HG03045 (cell line): ENCODE data around the gene UBE2D3.
A peak's percentile ranks its signal among the peaks of the same experiment; 100 is the strongest.
"Not testable (repeated sequence)": the region's sequence is repeated elsewhere in the genome, so short reads cannot be mapped to it uniquely, and the experiment has no call there.

Source experiments
- ATAC-seq: cut with Tn5 transposase; IDR thresholded peaks from one replicate; pipeline ENCODE4 v1.9.1; 2021; ENCODE audit warnings: mild to moderate bottlenecking, moderate library complexity; ENCODE audit not compliant: unreplicated experiment

The UBE2D3 gene

DNA sequence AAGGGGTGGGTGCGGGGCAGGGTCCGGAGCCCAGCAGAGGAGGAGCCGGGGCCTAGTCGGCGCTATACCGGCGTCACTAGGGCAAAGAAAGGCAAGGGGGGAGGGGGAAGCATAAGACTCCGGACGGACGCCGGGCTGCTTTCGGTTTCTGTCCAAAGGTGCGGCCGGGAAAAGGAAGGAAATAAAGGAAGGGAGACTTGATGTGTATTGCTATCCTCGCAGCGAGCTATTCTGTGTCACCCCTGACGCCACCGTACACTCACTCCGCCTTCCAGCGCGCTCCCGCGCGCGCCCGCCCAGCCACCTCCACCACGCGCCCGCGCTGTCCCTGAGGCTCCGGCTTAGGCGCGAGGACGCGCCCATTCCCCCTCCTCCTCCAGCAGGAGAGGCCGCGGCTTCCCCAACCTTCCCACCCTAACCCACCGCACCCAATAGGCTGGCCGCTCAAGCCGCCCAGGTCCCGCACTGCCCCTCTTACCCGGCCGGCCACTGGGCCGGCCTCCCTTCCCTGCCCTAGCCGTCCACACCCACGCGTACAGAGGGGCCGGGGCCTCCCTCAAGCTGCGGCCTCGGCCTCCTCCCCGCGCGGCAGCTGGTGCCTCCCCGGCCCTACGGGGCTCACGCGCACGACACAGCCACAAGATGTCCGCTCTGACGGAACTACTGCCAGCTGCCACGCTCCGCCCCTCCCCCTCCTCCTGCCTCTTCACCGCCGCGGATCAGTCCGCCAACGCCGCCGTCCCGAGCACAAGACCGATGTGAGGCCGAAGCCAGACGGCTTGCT is at the start of gene UBE2D3:
Gene UBE2D3 (minus strand): TSS at position 662 of the 784 bp plus-strand sequence. CDS start 1,043 bp downstream, outside the sequence.
- peak; percentile 32 for ATAC-seq

GRCh38 chr4:102871772-102872171 is 44.4 kb upstream of the UBE2D3 start:
- no peak for ATAC-seq

- peak; percentile 25 for ATAC-seq
These were observed 42.3 kb upstream of the UBE2D3 start for GRCh38 chr4:102869569-102870197.

DNA sequence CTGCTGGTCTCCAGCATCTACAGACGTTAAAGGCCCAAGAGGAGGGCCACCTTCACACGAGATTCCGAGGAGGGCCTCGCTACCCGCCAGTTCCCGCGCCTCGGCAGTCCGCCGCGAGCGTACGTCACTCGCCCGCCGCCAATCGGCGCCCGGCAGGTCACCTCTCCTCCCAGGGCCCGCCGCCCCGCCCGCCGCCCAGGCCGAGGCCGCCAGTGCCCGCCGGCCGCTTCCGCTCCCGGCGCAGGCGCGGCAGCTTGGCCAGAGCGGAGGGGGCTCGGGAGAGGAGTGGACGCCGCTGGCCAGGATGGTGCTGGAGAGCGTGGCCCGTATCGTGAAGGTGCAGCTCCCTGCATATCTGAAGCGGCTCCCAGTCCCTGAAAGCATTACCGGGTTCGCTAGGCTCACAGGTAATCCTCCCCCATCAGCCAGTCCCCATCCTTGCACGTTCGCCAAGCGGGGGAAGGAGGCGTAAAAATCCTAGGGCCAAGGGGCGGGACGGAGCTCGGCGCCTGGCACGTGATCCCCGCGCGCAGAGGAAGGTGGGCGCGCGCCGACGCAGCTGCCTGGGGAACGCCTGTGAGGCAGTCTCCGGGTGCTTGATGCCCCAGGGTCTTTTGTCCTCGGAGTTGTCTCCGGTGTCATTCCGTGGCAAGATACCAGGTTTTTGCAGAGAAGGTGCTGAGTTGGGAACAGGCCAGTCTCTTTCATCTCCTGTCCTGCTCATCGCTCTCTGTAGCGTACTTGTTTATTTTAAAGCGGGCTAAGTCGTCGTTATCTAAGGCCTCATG is 41.6 kb upstream of the UBE2D3 start, which contains the start of gene CISD2:
Gene CISD2 (plus strand): TSS at position 212 of the 788 bp plus-strand sequence. CDS start 93 bp downstream, at position 305.
- ATAC-seq: peak; percentile 90

DNA sequence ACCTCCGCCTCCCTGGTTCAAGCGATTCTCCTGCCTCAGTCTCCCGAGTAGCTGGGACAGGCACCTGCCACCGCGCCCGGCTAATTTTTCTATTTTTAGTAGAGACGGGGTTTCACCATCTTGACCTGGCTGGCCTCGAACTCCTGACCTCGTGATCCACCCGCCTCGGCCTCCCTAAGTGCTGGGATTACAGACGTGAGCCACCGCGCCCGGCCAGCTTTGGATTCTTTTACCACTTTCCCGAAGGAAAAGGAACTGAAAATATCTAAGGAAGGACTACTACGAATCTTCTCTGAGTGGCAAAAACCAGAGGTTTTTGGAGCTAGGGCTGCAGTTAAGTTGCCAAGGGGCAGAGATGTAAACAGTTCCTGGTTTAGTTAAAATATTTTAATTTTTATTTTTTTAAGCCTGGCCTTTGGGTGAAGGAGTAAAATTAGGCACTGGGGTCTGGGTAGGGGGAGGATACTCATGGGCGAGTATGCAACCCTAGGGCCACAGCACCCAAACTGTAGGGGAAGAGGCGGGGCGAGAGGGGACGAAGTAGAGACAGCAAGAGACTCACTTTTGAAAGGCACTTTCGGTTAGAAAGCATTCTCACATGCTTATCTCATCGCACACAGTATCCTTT is 40.9 kb upstream of the UBE2D3 start:
- peak; percentile 55 for ATAC-seq

- ATAC-seq: no peak
These were observed 40.2 kb upstream of the UBE2D3 start for GRCh38 chr4:102867278-102868152.

- not testable (repeated sequence) for ATAC-seq
These were observed 38.0 kb upstream of the UBE2D3 start for GRCh38 chr4:102865327-102865726.

- no peak for ATAC-seq
These were observed 35.4 kb upstream of the UBE2D3 start for GRCh38 chr4:102862747-102863146.

DNA sequence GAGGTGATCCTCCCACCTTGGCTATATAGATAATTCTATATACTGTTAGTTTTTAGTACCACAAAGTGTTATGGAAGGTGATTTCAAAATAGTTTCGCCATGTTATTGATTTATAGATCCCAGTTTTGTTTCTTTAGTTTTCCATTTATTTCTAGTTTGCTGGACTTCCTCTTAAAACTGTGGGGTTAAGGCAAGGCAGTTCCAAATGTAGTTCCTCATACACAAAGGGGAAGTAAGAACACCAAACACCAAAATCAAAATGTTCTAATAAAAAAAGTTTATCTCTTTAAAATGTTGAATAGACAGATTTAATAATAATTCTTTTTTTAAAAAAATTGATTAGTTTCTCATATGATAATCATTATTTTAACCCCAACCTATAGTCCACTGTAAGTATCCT is 34.7 kb upstream of the UBE2D3 start:
- no peak for ATAC-seq

- no peak for ATAC-seq
These were observed 33.4 kb upstream of the UBE2D3 start for GRCh38 chr4:102860611-102861324.

- ATAC-seq: no peak
These were observed 31.6 kb upstream of the UBE2D3 start for GRCh38 chr4:102858828-102859464.

GRCh38 chr4:102850370-102850769 is 23.0 kb upstream of the UBE2D3 start:
- no peak for ATAC-seq

DNA sequence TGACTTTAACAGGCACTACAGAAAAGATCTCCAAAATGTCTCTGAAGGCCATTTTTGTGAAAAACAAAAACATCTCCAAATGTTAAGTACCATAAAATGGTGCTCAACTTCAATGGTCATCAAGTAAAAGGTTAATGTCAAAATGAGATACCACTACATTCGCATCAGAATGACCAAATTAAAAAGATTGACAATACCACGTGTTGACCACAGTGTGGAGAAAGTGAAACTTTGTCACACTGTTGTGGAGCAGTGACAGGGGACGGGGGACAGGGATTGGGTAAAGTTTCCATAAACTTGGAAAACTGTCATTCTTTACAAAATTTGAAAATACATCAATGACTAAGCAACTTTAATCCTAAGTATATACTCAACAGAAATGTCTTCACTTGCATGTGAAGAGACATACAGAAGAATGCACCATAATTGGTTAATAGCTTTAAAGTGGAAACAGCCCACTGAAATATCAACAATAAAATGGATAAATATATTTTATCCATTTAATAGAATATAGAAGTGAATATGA is 22.3 kb upstream of the UBE2D3 start:
- no peak for ATAC-seq

DNA sequence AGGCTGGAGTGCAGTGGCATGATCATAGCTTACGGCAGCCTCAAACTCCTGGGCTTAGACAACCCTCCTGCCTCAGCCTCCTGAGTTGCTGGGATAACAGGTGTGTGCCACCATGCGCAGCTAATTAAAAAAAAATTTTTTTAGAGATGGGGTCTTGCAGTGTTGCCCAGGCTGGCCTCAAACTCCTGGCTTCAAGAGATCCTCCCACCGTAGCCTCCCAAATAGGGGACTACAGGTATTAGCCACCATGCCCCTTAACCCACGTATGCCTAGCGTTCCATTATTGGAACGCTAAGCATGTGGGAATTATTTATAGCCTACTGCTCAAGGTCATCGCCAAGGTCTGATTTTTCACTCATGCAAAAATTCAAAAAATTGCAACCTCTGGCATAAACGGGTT is 20.3 kb upstream of the UBE2D3 start:
- no peak for ATAC-seq

GRCh38 chr4:102843938-102844337 is 16.6 kb upstream of the UBE2D3 start:
- ATAC-seq: no peak

DNA sequence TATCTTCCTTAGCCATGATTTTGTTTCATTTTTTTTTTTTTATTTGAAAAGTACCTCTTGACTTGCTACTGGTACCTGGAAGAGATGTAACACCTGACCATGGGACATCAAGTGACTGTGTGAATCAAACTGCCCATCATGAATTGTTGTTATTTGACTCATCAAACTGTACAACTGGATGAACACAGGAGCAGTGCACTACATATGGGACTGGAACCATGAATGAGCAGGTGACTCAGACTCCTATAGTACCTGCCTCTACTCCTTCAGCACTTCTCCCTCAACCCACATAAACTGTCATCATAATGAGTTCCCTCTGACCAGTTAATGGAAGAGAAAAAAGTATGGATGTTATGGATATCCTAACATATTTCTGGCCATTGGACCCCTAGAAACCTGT is 15.9 kb upstream of the UBE2D3 start:
- no peak for ATAC-seq

DNA sequence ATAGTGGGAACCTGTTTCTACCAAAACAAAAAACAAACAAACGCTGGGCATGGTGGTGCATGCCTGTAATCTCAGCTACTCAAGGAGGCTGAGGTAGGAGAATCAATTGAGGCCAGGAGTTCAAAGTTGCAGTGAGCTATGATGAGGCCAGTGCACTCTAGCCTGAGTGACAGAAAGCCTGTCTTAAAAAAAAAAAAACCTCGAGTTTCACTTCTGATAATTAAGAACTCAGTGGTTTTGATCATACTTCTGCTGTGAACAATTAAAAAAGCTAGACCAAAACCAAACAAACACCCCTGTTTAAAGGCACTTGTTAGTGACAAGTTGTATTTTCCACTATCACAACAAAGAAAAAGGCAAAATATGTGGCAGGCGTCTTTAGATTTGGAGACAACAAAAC is 15.0 kb upstream of the UBE2D3 start:
- no peak for ATAC-seq

DNA sequence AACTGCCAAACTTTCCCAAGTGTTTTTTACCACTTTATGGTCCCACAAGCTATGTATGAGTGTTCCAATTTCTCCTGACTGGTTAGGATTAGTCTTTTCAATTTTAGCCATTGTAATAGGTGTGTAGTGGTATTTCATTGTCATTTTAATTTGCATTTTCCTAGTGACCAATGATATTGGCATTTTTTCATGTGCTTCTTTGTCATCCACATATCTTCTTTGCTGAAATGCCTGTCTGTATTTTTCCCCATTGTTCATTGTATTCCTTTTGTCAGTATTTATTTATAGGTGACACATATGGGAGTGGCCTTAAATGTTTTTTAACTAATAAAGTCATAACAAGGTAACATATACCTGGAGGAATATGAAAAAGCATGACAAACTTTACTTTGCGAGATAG is 9.2 kb upstream of the UBE2D3 start:
- ATAC-seq: no peak

GRCh38 chr4:102832667-102833066 is 5.3 kb upstream of the UBE2D3 start:
- no peak for ATAC-seq
